HepG2 (cell line): ENCODE results near the gene SERAC1.
"Not testable (repeated sequence)": the region's sequence is repeated elsewhere in the genome, so short reads cannot be mapped to it uniquely, and the experiment has no call there.

ENCODE experiments used
- CBX5 ChIP-seq: sonication (generic); formaldehyde crosslinking; IDR thresholded peaks from 2 replicates; pipeline ENCODE4 v1.4.0; 2020; ENCODE audit warnings: missing genetic modification reagents, borderline replicate concordance
- SUZ12 ChIP-seq: fragments of 150-350 bp; IDR thresholded peaks from 2 replicates; pipeline ENCODE4 v1.6.1; 2014; ENCODE audit warnings: low read depth, low read length
- TBL1XR1 ChIP-seq: fragments of 150-350 bp; IDR thresholded peaks from 2 replicates; pipeline ENCODE4 v1.6.1; 2014; ENCODE audit warnings: borderline replicate concordance, low read length; ENCODE audit not compliant: partially characterized antibody
- TBP ChIP-seq: sonication (generic); formaldehyde crosslinking; IDR thresholded peaks from 2 replicates; pipeline ENCODE4 v1.5.0; 2020; ENCODE audit warnings: missing genetic modification reagents
- TOE1 ChIP-seq: sonication (generic); formaldehyde crosslinking; IDR thresholded peaks from 2 replicates; pipeline ENCODE4 v1.4.0; 2020; ENCODE audit warnings: mild to moderate bottlenecking, missing genetic modification reagents
- TF ChIP-seq, protein P1 (sequence below): sonication (generic); formaldehyde crosslinking; IDR thresholded peaks from 2 replicates; pipeline ENCODE4 v1.4.0; 2020; ENCODE audit warnings: missing genetic modification reagents
- TF ChIP-seq, protein P2 (sequence below): sonication (generic); formaldehyde crosslinking; IDR thresholded peaks from 2 replicates; pipeline ENCODE4 v1.5.0; 2020; ENCODE audit warnings: mild to moderate bottlenecking, missing genetic modification reagents, moderate library complexity

DNA sequence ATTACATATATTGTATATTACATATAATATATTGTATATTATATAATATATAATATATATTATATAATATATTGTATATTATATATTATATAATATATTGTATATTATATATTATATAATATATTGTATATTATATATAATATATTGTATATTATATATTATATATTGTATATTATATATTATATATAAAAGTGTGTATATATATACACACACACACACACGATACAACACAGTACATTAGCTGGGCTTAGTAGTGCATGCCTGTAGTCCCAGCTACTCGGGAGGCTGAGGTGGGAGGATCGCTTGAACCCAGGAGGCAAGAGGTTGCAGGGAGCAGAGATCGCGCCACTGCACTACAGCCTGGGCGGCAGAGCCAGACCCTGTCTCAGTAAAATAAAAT, 1.6 kb upstream of the SERAC1 start:
- TF ChIP-seq TBP (CRISPR knock-in tag); SUZ12; CBX5; TOE1 (CRISPR knock-in tag); TBL1XR1: not testable (repeated sequence)
- TF ChIP-seq, protein P1, sequence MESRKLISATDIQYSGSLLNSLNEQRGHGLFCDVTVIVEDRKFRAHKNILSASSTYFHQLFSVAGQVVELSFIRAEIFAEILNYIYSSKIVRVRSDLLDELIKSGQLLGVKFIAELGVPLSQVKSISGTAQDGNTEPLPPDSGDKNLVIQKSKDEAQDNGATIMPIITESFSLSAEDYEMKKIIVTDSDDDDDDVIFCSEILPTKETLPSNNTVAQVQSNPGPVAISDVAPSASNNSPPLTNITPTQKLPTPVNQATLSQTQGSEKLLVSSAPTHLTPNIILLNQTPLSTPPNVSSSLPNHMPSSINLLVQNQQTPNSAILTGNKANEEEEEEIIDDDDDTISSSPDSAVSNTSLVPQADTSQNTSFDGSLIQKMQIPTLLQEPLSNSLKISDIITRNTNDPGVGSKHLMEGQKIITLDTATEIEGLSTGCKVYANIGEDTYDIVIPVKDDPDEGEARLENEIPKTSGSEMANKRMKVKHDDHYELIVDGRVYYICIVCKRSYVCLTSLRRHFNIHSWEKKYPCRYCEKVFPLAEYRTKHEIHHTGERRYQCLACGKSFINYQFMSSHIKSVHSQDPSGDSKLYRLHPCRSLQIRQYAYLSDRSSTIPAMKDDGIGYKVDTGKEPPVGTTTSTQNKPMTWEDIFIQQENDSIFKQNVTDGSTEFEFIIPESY (CRISPR knock-in tag): not testable (repeated sequence)
- TF ChIP-seq, protein P2, sequence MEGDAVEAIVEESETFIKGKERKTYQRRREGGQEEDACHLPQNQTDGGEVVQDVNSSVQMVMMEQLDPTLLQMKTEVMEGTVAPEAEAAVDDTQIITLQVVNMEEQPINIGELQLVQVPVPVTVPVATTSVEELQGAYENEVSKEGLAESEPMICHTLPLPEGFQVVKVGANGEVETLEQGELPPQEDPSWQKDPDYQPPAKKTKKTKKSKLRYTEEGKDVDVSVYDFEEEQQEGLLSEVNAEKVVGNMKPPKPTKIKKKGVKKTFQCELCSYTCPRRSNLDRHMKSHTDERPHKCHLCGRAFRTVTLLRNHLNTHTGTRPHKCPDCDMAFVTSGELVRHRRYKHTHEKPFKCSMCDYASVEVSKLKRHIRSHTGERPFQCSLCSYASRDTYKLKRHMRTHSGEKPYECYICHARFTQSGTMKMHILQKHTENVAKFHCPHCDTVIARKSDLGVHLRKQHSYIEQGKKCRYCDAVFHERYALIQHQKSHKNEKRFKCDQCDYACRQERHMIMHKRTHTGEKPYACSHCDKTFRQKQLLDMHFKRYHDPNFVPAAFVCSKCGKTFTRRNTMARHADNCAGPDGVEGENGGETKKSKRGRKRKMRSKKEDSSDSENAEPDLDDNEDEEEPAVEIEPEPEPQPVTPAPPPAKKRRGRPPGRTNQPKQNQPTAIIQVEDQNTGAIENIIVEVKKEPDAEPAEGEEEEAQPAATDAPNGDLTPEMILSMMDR (CRISPR knock-in tag): not testable (repeated sequence)
